WTC11 (cell line): Measurements from ENCODE around the gene ADAP1. TPM values are rescaled to one million over a fixed set of nuclear protein-coding genes. Genes with fewer than 3 reads are reported as not detected.

Experiments
- ATAC-seq: fragments of 200-7000 bp; cut with Tn5 transposase; 2 replicates; pipeline ENCODE4 v1.10.0; 2021; ENCODE audit warnings: mild to moderate bottlenecking, moderate library complexity
- CTCF ChIA-PET: fragments of 300-600 bp; sonication (Branson Sonifier 250); formaldehyde crosslinking; loops from one replicate; lab custom pipeline; 2021; ENCODE audit warnings: antibody characterized with exemption; lab: Charles Lee
- POLR2A ChIA-PET: fragments of 350-600 bp; sonication (Branson Sonifier 250); formaldehyde crosslinking; loops from one replicate; lab custom pipeline; 2021; ENCODE audit warnings: antibody characterized with exemption; lab: Charles Lee
- DNase-seq: peaks from one replicate; pipeline ENCODE4 v3.0.0; 2021; ENCODE audit warnings: low spot score
- H3K27ac Mint-ChIP-seq: 2 replicates; pipeline ENCODE4 v1.8.0; 2021; ENCODE audit warnings: mixed read lengths
- H3K27me3 Mint-ChIP-seq: 2 replicates; pipeline ENCODE4 v1.8.0; 2021; ENCODE audit warnings: low read depth, mild to moderate bottlenecking, moderate library complexity, mixed read lengths
- H3K36me3 Mint-ChIP-seq: 2 replicates; pipeline ENCODE4 v1.8.0; 2021; ENCODE audit warnings: mixed read lengths
- H3K4me1 Mint-ChIP-seq: 2 replicates; pipeline ENCODE4 v1.8.0; 2022; ENCODE audit warnings: mixed read lengths
- H3K4me3 Mint-ChIP-seq: 2 replicates; pipeline ENCODE4 v1.8.0; 2021; ENCODE audit warnings: mild to moderate bottlenecking, moderate library complexity, mixed read lengths
- H3K9me3 Mint-ChIP-seq: 2 replicates; pipeline ENCODE4 v1.8.0; 2021; ENCODE audit warnings: mixed read lengths
- CREB1 ChIP-seq: sonication (generic); formaldehyde crosslinking; IDR thresholded peaks from 2 replicates; pipeline ENCODE4 v1.8.0; 2023; ENCODE audit warnings: mild to moderate bottlenecking, missing genetic modification reagents
- E2F1 ChIP-seq: sonication (generic); formaldehyde crosslinking; IDR thresholded peaks from 2 replicates; pipeline ENCODE4 v1.8.0; 2022; ENCODE audit warnings: mild to moderate bottlenecking, missing genetic modification reagents
- ELF4 ChIP-seq: sonication (generic); formaldehyde crosslinking; IDR thresholded peaks from 2 replicates; pipeline ENCODE4 v1.8.1; 2022; ENCODE audit warnings: low read depth, mild to moderate bottlenecking, moderate library complexity, missing genetic modification reagents
- ERG ChIP-seq: fragments of 250-450 bp; sonication (Bioruptor Pico); IDR thresholded peaks from 2 replicates; pipeline ENCODE4 v1.8.0; 2021; ENCODE audit warnings: mild to moderate bottlenecking
- HMGA2 ChIP-seq: fragments of 250-450 bp; sonication (Bioruptor Pico); IDR thresholded peaks from 2 replicates; pipeline ENCODE4 v1.4.0; 2021; ENCODE audit warnings: mild to moderate bottlenecking, moderate library complexity
- IRF2 ChIP-seq: sonication (generic); formaldehyde crosslinking; IDR thresholded peaks from 2 replicates; pipeline ENCODE4 v1.8.0; 2022; ENCODE audit warnings: low read depth, missing genetic modification reagents, borderline replicate concordance
- NFE2L1 ChIP-seq: sonication (generic); formaldehyde crosslinking; IDR thresholded peaks from 2 replicates; pipeline ENCODE4 v1.8.1; 2023; ENCODE audit warnings: missing genetic modification reagents
- OVOL2 ChIP-seq: fragments of 250-450 bp; sonication (Bioruptor Pico); IDR thresholded peaks from 2 replicates; pipeline ENCODE4 v1.9.0; 2021; ENCODE audit warnings: mild to moderate bottlenecking, borderline replicate concordance
- RORB ChIP-seq: fragments of 250-450 bp; sonication (Bioruptor Pico); IDR thresholded peaks from 2 replicates; pipeline ENCODE4 v1.9.0; 2021; ENCODE audit warnings: mild to moderate bottlenecking
- SOX15 ChIP-seq: fragments of 250-450 bp; sonication (Bioruptor Pico); IDR thresholded peaks from 2 replicates; pipeline ENCODE4 v1.9.0; 2021; ENCODE audit warnings: mild to moderate bottlenecking
- STAT6 ChIP-seq: sonication (generic); formaldehyde crosslinking; conservative IDR thresholded peaks from 2 replicates; pipeline ENCODE4 v1.8.1; 2023; ENCODE audit warnings: mild to moderate bottlenecking, low read depth, missing genetic modification reagents, moderate library complexity
- TP53 ChIP-seq: sonication (generic); formaldehyde crosslinking; IDR thresholded peaks from 2 replicates; pipeline ENCODE4 v1.8.1; 2023; ENCODE audit warnings: mild to moderate bottlenecking, missing genetic modification reagents
- ZBTB21 ChIP-seq: sonication (generic); formaldehyde crosslinking; IDR thresholded peaks from 2 replicates; pipeline ENCODE4 v1.8.1; 2023; ENCODE audit warnings: mild to moderate bottlenecking, missing genetic modification reagents, borderline replicate concordance
- ZMAT4 ChIP-seq: fragments of 250-450 bp; sonication (Bioruptor Pico); IDR thresholded peaks from 2 replicates; pipeline ENCODE4 v1.9.0; 2021; ENCODE audit warnings: mild to moderate bottlenecking
- ZNF219 ChIP-seq: sonication (generic); formaldehyde crosslinking; IDR thresholded peaks from 2 replicates; pipeline ENCODE4 v1.8.0; 2023; ENCODE audit warnings: missing genetic modification reagents, mild to moderate bottlenecking, borderline replicate concordance
- ZNF281 ChIP-seq: sonication (generic); formaldehyde crosslinking; IDR thresholded peaks from 2 replicates; pipeline ENCODE4 v1.8.0; 2023; ENCODE audit warnings: mild to moderate bottlenecking, missing genetic modification reagents
- ZNF416 ChIP-seq: fragments of 250-450 bp; sonication (Bioruptor Pico); IDR thresholded peaks from 2 replicates; pipeline ENCODE4 v1.9.0; 2021; ENCODE audit warnings: mild to moderate bottlenecking, inconsistent platforms
- ZNF512 ChIP-seq: sonication (generic); formaldehyde crosslinking; IDR thresholded peaks from 2 replicates; pipeline ENCODE4 v1.8.1; 2022; ENCODE audit warnings: missing genetic modification reagents, borderline replicate concordance
- ZNF671 ChIP-seq: fragments of 250-450 bp; sonication (Bioruptor Pico); IDR thresholded peaks from 2 replicates; pipeline ENCODE4 v1.8.0; 2021; ENCODE audit warnings: mild to moderate bottlenecking
- ZSCAN18 ChIP-seq: fragments of 250-450 bp; sonication (Bioruptor Pico); IDR thresholded peaks from 2 replicates; pipeline ENCODE4 v2.1.2; 2022; ENCODE audit warnings: mild to moderate bottlenecking, moderate library complexity
- total RNA-seq: library from RNA; stranded (reverse); gene quantifications from 3 replicates; pipeline ENCODE4 v1.2.3, GENCODE V29; 2021

ADAP1 gene
- total RNA-seq, 1 experiment from 2014 or later, result 4.3 TPM

- TF ChIP-seq ZNF281 (CRISPR knock-in tag) (no peak), ZNF671 (no peak)
- TF ChIP-seq, all 79 proteins: peak for 0
Measured at GRCh38 chr7:932651-932975, 21.9 kb downstream of the ADAP1 start (continued).

- peak; percentile 2 for DNase-seq
- CTCF ChIA-PET, result interaction anchor here (0.7 kb wide), 1 partner anchor 23 kb away, joined by 3 read pairs; no protein-coding TSS in a partner anchor
- Mint-ChIP-seq H3K27ac (no peak overlapping the region), H3K36me3 (no peaks in the 10 kb centered on the region), H3K4me1 (no peaks in the 10 kb centered on the region), H3K27me3 (peaks cover 3% of the 10 kb centered on the region; the same call in 1 of the 2 replicates), H3K9me3 (no peaks in the 10 kb centered on the region), H3K4me3 (no peak overlapping the region)
- TF ChIP-seq ZNF416, result no peak
- no peak for TF ChIP-seq ZNF512
- no peak for TF ChIP-seq IRF2 (CRISPR knock-in tag)
- no peak for TF ChIP-seq ZMAT4 (CRISPR knock-in tag)
- no peak for TF ChIP-seq E2F1 (CRISPR knock-in tag)
- TF ChIP-seq ELF4 (CRISPR knock-in tag), result no peak
- POLR2A ChIA-PET, result no interaction called here
- ATAC-seq, result no peak
Measured at GRCh38 chr7:931871-932650, 22.4 kb downstream of the ADAP1 start.

- Mint-ChIP-seq H3K4me3 (no peak overlapping the region), H3K9me3 (no peaks in the 10 kb centered on the region), H3K27me3 (peaks cover 3% of the 10 kb centered on the region; the same call in 1 of the 2 replicates), H3K27ac (no peak overlapping the region), H3K4me1 (no peaks in the 10 kb centered on the region), H3K36me3 (no peaks in the 10 kb centered on the region)
- ChIA-PET POLR2A (no interaction called here), CTCF (interaction anchor here (0.7 to 1.2 kb wide), 3 partner anchors 23 to 62 kb away, joined by 3 to 4 read pairs (median 3); no protein-coding TSS in a partner anchor)
- peak; percentile 6 for DNase-seq
- ATAC-seq, result no peak
- TF ChIP-seq TP53 (CRISPR knock-in tag) (no peak), ERG (CRISPR knock-in tag) (no peak), ZMAT4 (CRISPR knock-in tag) (no peak), NFE2L1 (CRISPR knock-in tag) (no peak), OVOL2 (CRISPR knock-in tag) (no peak), SOX15 (CRISPR knock-in tag) (no peak), ZSCAN18 (CRISPR knock-in tag) (no peak), ZBTB21 (CRISPR knock-in tag) (no peak), STAT6 (no peak), HMGA2 (CRISPR knock-in tag) (no peak), CREB1 (CRISPR knock-in tag) (no peak), RORB (CRISPR knock-in tag) (no peak), ZNF219 (CRISPR knock-in tag) (no peak)
Measured at GRCh38 chr7:930975-931758, 23.3 kb downstream of the ADAP1 start.
